ACC112 (cell line): ENCODE results near the gene HCRT.
"Not testable (repeated sequence)": the region's sequence is repeated elsewhere in the genome, so short reads cannot be mapped to it uniquely, and the experiment has no call there.

Experiments
- H2AFZ ChIP-seq: fragments of 200-600 bp; sonication (generic); one replicate; pipeline ENCODE4 v1.6.0; 2017; ENCODE audit warnings: antibody characterized with exemption, low read length; ENCODE audit not compliant: unreplicated experiment
- H3K27ac ChIP-seq: fragments of 200-600 bp; sonication (generic); 2 replicates; pipeline ENCODE4 v1.5.1; 2014; ENCODE audit warnings: low read depth, mild to moderate bottlenecking, antibody characterized with exemption, low read length, moderate library complexity
- H3K27me3 ChIP-seq: fragments of 200-600 bp; sonication (generic); 2 replicates; pipeline ENCODE4 v1.6.1; 2014; ENCODE audit warnings: mild to moderate bottlenecking, antibody characterized with exemption, low read length, moderate library complexity, mixed read lengths; ENCODE audit not compliant: insufficient read depth
- H3K36me3 ChIP-seq: fragments of 200-600 bp; sonication (generic); 2 replicates; pipeline ENCODE4 v1.6.1; 2016; ENCODE audit warnings: mild to moderate bottlenecking, antibody characterized with exemption, low read length, moderate library complexity, mixed read lengths; ENCODE audit not compliant: insufficient read depth
- H3K4me1 ChIP-seq: fragments of 200-600 bp; sonication (generic); one replicate; pipeline ENCODE4 v1.6.1; 2016; ENCODE audit warnings: low read length, mixed read lengths; ENCODE audit not compliant: insufficient read depth, unreplicated experiment, control insufficient read depth
- H3K4me3 ChIP-seq: fragments of 200-600 bp; sonication (generic); 2 replicates; pipeline ENCODE4 v1.5.1; 2014; ENCODE audit warnings: mild to moderate bottlenecking, low read depth, low read length
- H3K79me2 ChIP-seq: fragments of 200-600 bp; sonication (generic); one replicate; pipeline ENCODE4 v1.6.0; 2016; ENCODE audit warnings: low read length; ENCODE audit not compliant: control insufficient read depth, unreplicated experiment, insufficient read depth

HCRT gene

DNA sequence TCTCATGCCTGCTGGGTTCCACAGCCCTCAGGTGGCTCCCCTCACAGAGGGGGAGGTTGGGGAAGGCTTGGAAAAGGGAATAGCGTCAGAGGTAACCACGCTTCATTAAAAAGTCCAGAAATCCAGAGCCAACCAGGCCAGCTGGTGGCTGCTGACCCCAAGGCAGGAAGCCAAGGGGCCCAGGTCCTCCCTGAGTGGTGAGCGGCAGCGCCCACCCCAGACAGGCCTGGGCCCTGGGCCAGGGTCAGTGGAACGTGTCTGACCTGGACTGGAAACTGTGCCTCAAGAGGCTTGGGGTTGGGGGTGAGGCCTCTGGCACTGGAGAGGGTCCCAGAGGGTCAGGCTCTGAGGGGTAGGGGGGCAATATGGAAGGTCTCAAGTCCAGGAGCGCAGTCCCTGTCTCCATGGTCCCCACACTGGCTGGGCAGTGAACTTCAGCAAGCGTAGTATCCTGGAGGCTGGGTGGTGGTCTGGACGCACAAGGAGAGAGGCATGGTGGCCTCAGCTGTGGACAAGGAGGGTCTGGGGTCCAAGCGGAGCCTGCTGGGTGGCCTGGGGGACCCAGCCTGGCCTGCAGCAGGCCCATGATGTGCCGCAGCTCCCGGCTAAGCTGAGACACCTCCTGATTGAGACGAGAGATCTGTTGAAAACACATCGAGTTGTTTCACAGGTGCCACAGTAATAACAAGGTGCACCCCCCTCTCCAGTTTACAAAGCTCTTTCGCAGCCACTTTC lies 25.3 kb downstream of the HCRT start:
- no peaks in the 10 kb centered on the region for H3K79me2 ChIP-seq
- no peak overlapping the region for H3K27ac ChIP-seq
- H2AFZ ChIP-seq = no peak overlapping the region
- no peak overlapping the region for H3K4me3 ChIP-seq
- H3K27me3 ChIP-seq = no peaks in the 10 kb centered on the region
- H3K4me1 ChIP-seq = no peaks in the 10 kb centered on the region
- no peaks in the 10 kb centered on the region for H3K36me3 ChIP-seq

GRCh38 chr17:42155614-42156045 lies 29.6 kb downstream of the HCRT start:
- no peaks in the 10 kb centered on the region for H3K27me3 ChIP-seq
- H3K36me3 ChIP-seq = no peaks in the 10 kb centered on the region
- no peak overlapping the region for H3K27ac ChIP-seq
- no peak overlapping the region for H2AFZ ChIP-seq
- peaks cover 39% of the 10 kb centered on the region for H3K79me2 ChIP-seq
- peak overlapping the region; percentile 95 for H3K4me3 ChIP-seq
- peaks cover 14% of the 10 kb centered on the region for H3K4me1 ChIP-seq

- Histone ChIP-seq H3K4me3 (peak overlapping the region; percentile 95), H2AFZ (no peak overlapping the region), H3K4me1 (peaks cover 14% of the 10 kb centered on the region), H3K79me2 (peaks cover 50% of the 10 kb centered on the region), H3K36me3 (no peaks in the 10 kb centered on the region), H3K27me3 (no peaks in the 10 kb centered on the region), H3K27ac (peak overlapping the region; percentile 51; the same call in 1 of the 2 replicates)
Measured at GRCh38 chr17:42153919-42154742, 31.1 kb downstream of the HCRT start.

GRCh38 chr17:42146911-42147607 lies 38.2 kb downstream of the HCRT start:
- Histone ChIP-seq H3K27ac (no peak overlapping the region), H3K79me2 (peaks cover 75% of the 10 kb centered on the region), H3K36me3 (no peaks in the 10 kb centered on the region)

GRCh38 chr17:42143138-42143537 lies 42.1 kb downstream of the HCRT start:
- Histone ChIP-seq H3K27ac (peak overlapping the region; percentile 60), H3K79me2 (peaks cover 77% of the 10 kb centered on the region), H3K4me1 (peaks cover 24% of the 10 kb centered on the region)
- not testable (repeated sequence) for H3K36me3 ChIP-seq, H3K27me3 ChIP-seq, H2AFZ ChIP-seq, H3K4me3 ChIP-seq

More at GRCh38 chr17:42146911-42147607, 38.2 kb downstream of the HCRT start:
- Histone ChIP-seq H2AFZ (no peak overlapping the region), H3K4me3 (no peak overlapping the region), H3K4me1 (peaks cover 16% of the 10 kb centered on the region), H3K27me3 (no peaks in the 10 kb centered on the region)

- 0 out of 2 replicates have a peak, but pooled peaks cover 5% of the 10 kb centered on the region for H3K36me3 ChIP-seq
- no peaks in the 10 kb centered on the region for H3K27me3 ChIP-seq
- peak overlapping the region; percentile 60 for H3K27ac ChIP-seq
- H3K4me1 ChIP-seq = peaks cover 24% of the 10 kb centered on the region
- H3K4me3 ChIP-seq = no peak overlapping the region
- H2AFZ ChIP-seq = no peak overlapping the region
- H3K79me2 ChIP-seq = peaks cover 80% of the 10 kb centered on the region
Measured at GRCh38 chr17:42142371-42142896, 42.8 kb downstream of the HCRT start.

DNA sequence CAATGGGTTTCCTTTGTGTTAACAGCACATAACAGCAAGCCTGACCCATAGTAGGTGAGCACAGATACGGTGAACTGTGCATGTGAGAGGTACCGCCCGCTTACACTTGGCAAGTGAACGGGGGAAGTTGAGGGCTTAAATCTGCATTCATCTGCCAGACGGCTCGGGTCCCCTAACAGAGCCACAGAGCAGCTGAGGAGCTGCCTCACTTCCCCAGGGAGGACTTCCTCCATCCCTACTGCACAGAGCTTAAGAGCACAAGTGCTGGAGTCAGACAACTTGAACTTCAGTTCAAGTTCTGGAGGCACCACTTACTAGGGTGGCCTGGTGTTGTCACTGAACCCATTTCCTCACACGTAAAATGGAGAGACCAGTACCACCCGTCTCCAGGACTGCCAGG lies 43.9 kb downstream of the HCRT start:
- H3K27ac ChIP-seq = no peak overlapping the region
- peaks cover 80% of the 10 kb centered on the region for H3K79me2 ChIP-seq
- H3K27me3 ChIP-seq = no peaks in the 10 kb centered on the region
- no peak overlapping the region for H3K4me3 ChIP-seq
- no peak overlapping the region for H2AFZ ChIP-seq
- H3K36me3 ChIP-seq = 0 out of 2 replicates have a peak, but pooled peaks cover 5% of the 10 kb centered on the region
- peaks cover 27% of the 10 kb centered on the region for H3K4me1 ChIP-seq

DNA sequence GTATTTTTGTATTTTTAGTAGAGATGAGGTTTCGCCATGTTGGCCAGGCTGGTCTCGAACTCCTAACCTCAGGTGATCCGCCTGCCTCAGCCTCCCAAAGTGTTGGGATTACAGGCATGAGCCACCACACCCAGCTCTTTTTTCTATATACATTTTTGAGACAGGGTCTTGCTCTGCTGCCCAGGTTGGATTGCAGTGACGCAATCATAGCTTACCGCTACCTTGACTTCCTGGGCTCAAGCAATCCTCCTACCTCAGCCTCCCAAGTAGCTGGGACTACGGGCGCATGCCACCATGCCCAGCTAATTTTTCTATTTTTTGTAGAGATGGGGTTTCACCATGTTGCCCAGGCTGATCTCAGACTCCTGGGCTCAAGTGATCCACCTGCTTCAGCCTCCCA lies 44.6 kb downstream of the HCRT start:
- peaks cover 82% of the 10 kb centered on the region for H3K79me2 ChIP-seq
- H2AFZ ChIP-seq, H3K36me3 ChIP-seq, H3K27ac ChIP-seq, H3K4me3 ChIP-seq, H3K27me3 ChIP-seq: not testable (repeated sequence)
- H3K4me1 ChIP-seq = peaks cover 34% of the 10 kb centered on the region

GRCh38 chr17:42138749-42139492 lies 46.3 kb downstream of the HCRT start:
- H3K27ac ChIP-seq = no peak overlapping the region
- peaks cover 84% of the 10 kb centered on the region for H3K79me2 ChIP-seq
- no peak overlapping the region for H2AFZ ChIP-seq
- H3K4me3 ChIP-seq = no peak overlapping the region
- H3K27me3 ChIP-seq = no peaks in the 10 kb centered on the region
- H3K36me3 ChIP-seq = 0 out of 2 replicates have a peak, but pooled peaks cover 5% of the 10 kb centered on the region
- H3K4me1 ChIP-seq = peaks cover 42% of the 10 kb centered on the region

DNA sequence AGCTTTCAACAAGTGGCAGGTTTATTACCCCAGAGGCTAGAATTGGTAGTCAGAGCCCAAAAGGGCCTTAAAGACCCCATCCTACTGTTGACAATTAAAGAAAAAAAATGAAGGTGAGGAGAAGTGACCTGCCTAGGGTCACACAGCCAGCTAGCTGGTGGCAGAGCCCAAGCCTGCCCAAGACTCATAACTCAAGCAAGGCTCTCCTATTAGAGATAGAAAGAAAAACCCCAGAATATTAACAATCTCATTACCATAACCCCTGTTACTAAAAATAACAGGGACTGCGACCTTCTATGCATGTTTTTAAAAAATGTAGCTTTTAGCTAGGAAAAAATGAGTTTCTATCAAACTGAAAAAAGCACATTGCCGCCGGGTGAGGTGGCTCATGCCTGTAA lies 48.6 kb downstream of the HCRT start:
- Histone ChIP-seq H3K27me3 (no peaks in the 10 kb centered on the region), H3K79me2 (peaks cover 84% of the 10 kb centered on the region), H3K27ac (0 out of 2 replicates have a peak overlapping the region, but pooled peaks have one; percentile 60), H3K4me1 (peaks cover 44% of the 10 kb centered on the region), H3K36me3 (0 out of 2 replicates have a peak, but pooled peaks cover 5% of the 10 kb centered on the region), H3K4me3 (no peak overlapping the region), H2AFZ (no peak overlapping the region)
